GM12878 (cell line): ENCODE data around the gene TMEM135. TPM values are rescaled to one million over a fixed set of nuclear protein-coding genes. Genes with fewer than 3 reads are reported as not detected.
A peak's percentile ranks its signal among the peaks of the same experiment; 100 is the strongest.

ENCODE experiments used
- ATAC-seq: fragments of 200-7000 bp; cut with Tn5 transposase; 3 replicates; pipeline ENCODE4 v1.9.1; 2020; ENCODE audit warnings: mild to moderate bottlenecking, moderate library complexity
- BruUV-seq: library from RNA; stranded (reverse); fragments of 400-500 nt; replicated peaks from 2 replicates; lab custom pipeline; 2021; lab: Mats Ljungman, UMichigan
- CTCF ChIA-PET: fragments of 300-600 bp; sonication (Branson Sonifier 250); formaldehyde crosslinking; extraction: SDS; loops from one replicate; lab custom pipeline; 2021; ENCODE audit warnings: inconsistent platforms; lab: Yijun Ruan, JAX
- POLR2A ChIA-PET: fragments of 350-600 bp; formaldehyde crosslinking; extraction: SDS; loops from one replicate; lab custom pipeline; 2021; ENCODE audit warnings: inconsistent platforms; lab: Charles Lee
- RAD21 ChIA-PET: fragments of 300-600 bp; sonication (Branson Sonifier 250); formaldehyde crosslinking; loops from one replicate; lab custom pipeline; 2023; ENCODE audit warnings: antibody characterized with exemption; ENCODE audit not compliant: unreplicated experiment; lab: Charles Lee
- SMC1A ChIA-PET: fragments of 300-600 bp; sonication (Branson Sonifier 250); formaldehyde crosslinking; loops from one replicate; lab custom pipeline; 2023; ENCODE audit not compliant: unreplicated experiment, uncharacterized antibody; lab: Charles Lee
- DNase-seq: peaks from one replicate; pipeline ENCODE4 v3.0.0-alpha.2; 2011; ENCODE audit warnings: low read depth, low spot score
- FAIRE-seq: peaks from 3 replicates; lab custom pipeline; 2011; peaks lifted over from hg19 to GRCh38; lab: Jason Lieb, UNC
- H2AFZ ChIP-seq: 2 replicates; pipeline ENCODE4 v1.6.0; 2011; ENCODE audit warnings: low read depth, low read length, control low read depth; ENCODE audit not compliant: control insufficient read depth
- H3K27ac ChIP-seq: 2 replicates; pipeline ENCODE4 v1.5.1; 2011; ENCODE audit warnings: control low read depth; ENCODE audit not compliant: control insufficient read depth, insufficient read depth
- H3K27me3 ChIP-seq, 2 experiments: replicated peaks in 1 of 2; 2 replicates each; pipeline versions ENCODE4 v1.6.0 to v1.6.1; 2011; ENCODE audit warnings: low read length in 1 of 2; ENCODE audit not compliant: control insufficient read depth in 2 of 2, insufficient read depth in 2 of 2
- H3K36me3 ChIP-seq, 2 experiments: 2 replicates each; pipeline ENCODE4 v1.5.1; 2011; ENCODE audit warnings: low read length in 1 of 2; ENCODE audit not compliant: control insufficient read depth in 2 of 2, insufficient read depth in 2 of 2
- H3K4me1 ChIP-seq: 2 replicates; pipeline ENCODE4 v1.6.1; 2011; ENCODE audit warnings: mild to moderate bottlenecking, low read length, moderate library complexity, mixed read lengths; ENCODE audit not compliant: control insufficient read depth, insufficient read depth
- H3K4me2 ChIP-seq: 2 replicates; pipeline ENCODE4 v1.6.0; 2011; ENCODE audit warnings: control low read depth; ENCODE audit not compliant: control insufficient read depth, insufficient read depth
- H3K4me3 ChIP-seq: fragments of 200-600 bp; sonication (generic); 2 replicates; pipeline ENCODE4 v1.5.1; 2016
- H3K79me2 ChIP-seq: 2 replicates; pipeline ENCODE4 v1.6.0; 2011; ENCODE audit warnings: low read length; ENCODE audit not compliant: control insufficient read depth, insufficient read depth
- H3K9ac ChIP-seq: 2 replicates; pipeline ENCODE4 v1.8.0; 2011; ENCODE audit warnings: low read length, control low read depth, mixed read lengths; ENCODE audit not compliant: control insufficient read depth, insufficient read depth
- H3K9me3 ChIP-seq: replicated peaks from 3 replicates; pipeline ENCODE4 v1.5.1; 2011; ENCODE audit warnings: mild to moderate bottlenecking, low read length; ENCODE audit not compliant: control insufficient read depth, insufficient read depth
- H4K20me1 ChIP-seq: 2 replicates; pipeline ENCODE4 v1.6.0; 2011; ENCODE audit not compliant: control insufficient read depth, insufficient read depth
- ATF2 ChIP-seq: IDR thresholded peaks from 2 replicates; pipeline ENCODE4 v1.6.1; 2012; ENCODE audit warnings: low read length, inconsistent platforms
- BMI1 ChIP-seq: fragments of 450-650 bp; IDR thresholded peaks from 2 replicates; pipeline ENCODE4 v1.6.1; 2016; ENCODE audit warnings: mild to moderate bottlenecking, moderate library complexity, borderline replicate concordance
- CBX3 ChIP-seq: fragments of 200-600 bp; sonication (generic); IDR thresholded peaks from 2 replicates; pipeline ENCODE4 v1.6.1; 2016; ENCODE audit warnings: low read depth, borderline replicate concordance
- CHD2 ChIP-seq: IDR thresholded peaks from 2 replicates; pipeline ENCODE4 v1.6.1; 2011; ENCODE audit warnings: low read depth, low read length, improper control_type of control experiment, borderline replicate concordance
- CREM ChIP-seq: IDR thresholded peaks from 2 replicates; pipeline ENCODE4 v1.6.1; 2014; ENCODE audit warnings: antibody characterized with exemption, low read depth
- ETV6 ChIP-seq, 2 experiments: fragments of 450-650 bp in 1 of 2; IDR thresholded peaks in 1 of 2; conservative IDR thresholded peaks in 1 of 2; 2 replicates each; pipeline ENCODE4 v1.6.1; 2014; ENCODE audit warnings: antibody characterized with exemption in 1 of 2, borderline replicate concordance in 1 of 2, low read depth in 1 of 2, mild to moderate bottlenecking in 1 of 2, moderate library complexity in 1 of 2
- FOS ChIP-seq: IDR thresholded peaks from 3 replicates; pipeline ENCODE4 v1.6.1; 2011; ENCODE audit warnings: borderline replicate concordance; ENCODE audit not compliant: insufficient read length; ENCODE audit errors: extremely low read depth
- GATAD2B ChIP-seq: fragments of 450-650 bp; conservative IDR thresholded peaks from 2 replicates; pipeline ENCODE4 v1.6.1; 2017; ENCODE audit warnings: low read depth, mild to moderate bottlenecking, moderate library complexity
- HDAC2 ChIP-seq: fragments of 200-600 bp; sonication (generic); IDR thresholded peaks from 2 replicates; pipeline ENCODE4 v1.6.1; 2017
- JUNB ChIP-seq: IDR thresholded peaks from 2 replicates; pipeline ENCODE4 v1.6.1; 2016; ENCODE audit warnings: antibody characterized with exemption, mild to moderate bottlenecking
- MLLT1 ChIP-seq: fragments of 450-650 bp; IDR thresholded peaks from 2 replicates; pipeline ENCODE4 v1.6.1; 2016; ENCODE audit warnings: mild to moderate bottlenecking
- PAX5 ChIP-seq: IDR thresholded peaks from 2 replicates; pipeline ENCODE4 v1.6.1; 2011; ENCODE audit warnings: low read depth, low read length, borderline replicate concordance
- RELB ChIP-seq: fragments of 450-650 bp; IDR thresholded peaks from 2 replicates; pipeline ENCODE4 v1.6.1; 2017; ENCODE audit warnings: low read depth, mild to moderate bottlenecking, moderate library complexity
- TCF12 ChIP-seq: IDR thresholded peaks from 2 replicates; pipeline ENCODE4 v1.6.1; 2011; ENCODE audit warnings: low read depth, mild to moderate bottlenecking, low read length
- USF1 ChIP-seq: IDR thresholded peaks from 2 replicates; pipeline ENCODE4 v1.6.1; 2011; ENCODE audit warnings: borderline replicate concordance, low read depth, mild to moderate bottlenecking, moderate library complexity, mixed read lengths, low read length; ENCODE audit not compliant: insufficient read depth; ENCODE audit errors: extremely low read length
- in situ Hi-C: fragments of 300-500 bp; cut with MboI; formaldehyde crosslinking; loops from 9 replicates; pipeline ENCODE4 v1.14.3; 2018; ENCODE audit warnings: mixed read lengths
- intact Hi-C: fragments of 100-400 bp; cut with micrococcal nuclease; formaldehyde crosslinking; loops from one replicate; pipeline ENCODE4 v1.14.2; 2022; ENCODE audit not compliant: unreplicated experiment
- polyA plus RNA-seq, 11 experiments: library from polyadenylated mRNA; depleted of rRNA in 4 of 11; unstranded in 6 of 11; stranded (reverse) in 5 of 11; fragments of >200 nt; fragmentation: Nextera tagmentation in 4 of 11; fragmentation: Illumina TruSeq in 1 of 11; extraction: Ambion mirVana in 4 of 11; extraction: Trizol in 1 of 11; gene quantifications; 1 replicate in 1 of 11; 2 replicates in 10 of 11; pipeline versions ENCODE4 v1.2.1 to v1.2.3, GENCODE V29; 2011 to 2016; ENCODE audit warnings: inconsistent platforms in 2 of 11, missing spikeins in 2 of 11, low read depth in 1 of 11
- total RNA-seq, 4 experiments: library from RNA; depleted of rRNA in 3 of 4; stranded (reverse); fragments of >200 nt in 3 of 4; fragmentation: Illumina TruSeq in 1 of 4; extraction: Trizol in 1 of 4; gene quantifications; 2 replicates each; pipeline versions ENCODE4 v1.2.1 to v1.2.3, GENCODE V29; 2013 to 2021

TMEM135 gene
- total and polyA plus RNA-seq, 10 of the 15 experiments (the other 5 are each of a cell fraction or from before 2014, with no cell fraction given), result 7.2 to 117 (median 12.9) TPM

- Histone ChIP-seq H3K27ac (no peak overlapping the region), H3K4me1 (no peaks in the 10 kb centered on the region), H3K27me3 (no peaks in the 10 kb centered on the region), H3K36me3 (no peaks in the 10 kb centered on the region), H3K9me3 (no peaks in the 10 kb centered on the region), H3K9ac (no peak overlapping the region), H3K4me3 (no peak overlapping the region), H3K79me2 (no peaks in the 10 kb centered on the region), H3K4me2 (no peak overlapping the region), H2AFZ (no peak overlapping the region), H4K20me1 (no peaks in the 10 kb centered on the region)
- intact Hi-C loops, result no loop called here
- ATAC-seq (peak; percentile 28; the same call in 1 of the 3 replicates), DNase-seq (no peak), FAIRE-seq (no peak)
- ChIA-PET POLR2A (no interaction called here), CTCF (no interaction called here), SMC1A (interaction anchor here (1.8 kb wide), 1 partner anchor 11 kb away, joined by 5 read pairs; no protein-coding TSS in a partner anchor), RAD21 (no interaction called here)
- in situ Hi-C loops, result no loop called here
- BruUV-seq, result no TSS peak
- TF ChIP-seq CHD2 (no peak), ATF2 (no peak), BMI1 (no peak), CBX3 (no peak), JUNB (no peak), CREM (no peak), GATAD2B (no peak), RELB (no peak), HDAC2 (no peak), PAX5 (no peak), ETV6 (conservative IDR thresholded peaks at IDR 0.05 in 1 of 2, IDR thresholded peaks at IDR 0.05 in 1 of 2; ENCODE audit: borderline replicate concordance in 1 of 2, low read depth in 1 of 2) (no peak), USF1 (no peak), TCF12 (no peak), MLLT1 (no peak), FOS (no peak)
Measured at GRCh38 chr11:87255589-87255988, 217.9 kb downstream of the TMEM135 start.
